ENCODE measurements around the gene OCLN. TPM values are rescaled to one million over a fixed set of nuclear protein-coding genes. Genes with fewer than 3 reads are reported as not detected.
"Not testable (repeated sequence)": the region's sequence is repeated elsewhere in the genome, so short reads cannot be mapped to it uniquely, and the experiment has no call there.

Gene OCLN
- total RNA-seq, 1 donor: 3.0 TPM

GRCh38 chr5:69559908-69560330 is 67.3 kb downstream of the OCLN start, which contains the start of gene GTF2H2C:
TSS of gene GTF2H2C (plus strand) at chr5:69560191. CDS start at chr5:69565133, 4,942 bp downstream.
- H3K4me3 ChIP-seq (ENCODE audit: low read depth, low read length): peak within 1 kb of the TSS; percentile 57
- peak; percentile 32 for TF ChIP-seq CTCF (IDR thresholded peaks at IDR 0.05; ENCODE audit: insufficient read depth, low read length)
- DNase-seq (ENCODE audit: low read depth): peak; percentile 65

GRCh38 chr5:69560587-69561431 is 68.2 kb downstream of the OCLN start:
- H3K4me3 ChIP-seq (ENCODE audit: low read depth, low read length): peak overlapping the region; percentile 51
- not testable (repeated sequence) for DNase-seq (ENCODE audit: low read depth)

- DNase-seq (ENCODE audit: low read depth); H3K4me3 ChIP-seq (ENCODE audit: low read depth, low read length): not testable (repeated sequence)
Measured at GRCh38 chr5:69566172-69566571, 73.6 kb downstream of the OCLN start.

GRCh38 chr5:69568072-69568471 is 75.5 kb downstream of the OCLN start:
- not testable (repeated sequence) for H3K4me3 ChIP-seq (ENCODE audit: low read depth, low read length); DNase-seq (ENCODE audit: low read depth)

- DNase-seq (ENCODE audit: low read depth); H3K4me3 ChIP-seq (ENCODE audit: low read depth, low read length): not testable (repeated sequence)
Measured at GRCh38 chr5:69583356-69583755, 90.8 kb downstream of the OCLN start.

- not testable (repeated sequence) for DNase-seq (ENCODE audit: low read depth); H3K4me3 ChIP-seq (ENCODE audit: low read depth, low read length)
Measured at GRCh38 chr5:69596114-69596840, 103.7 kb downstream of the OCLN start.

- not testable (repeated sequence) for H3K4me3 ChIP-seq (ENCODE audit: low read depth, low read length); DNase-seq (ENCODE audit: low read depth)
Measured at GRCh38 chr5:69601947-69602346, 109.4 kb downstream of the OCLN start.

- H3K4me3 ChIP-seq (ENCODE audit: low read depth, low read length); DNase-seq (ENCODE audit: low read depth): not testable (repeated sequence)
Measured at GRCh38 chr5:69606839-69607238, 114.2 kb downstream of the OCLN start.

Small RNA genes within 50 kb of the gene (small RNA-seq; reads per million reads assigned to genes)
- gene RN7SL616P: not detected
- not detected for gene RNU6-724P
- gene RPS27P14: not detected

Other genes starting within 250 kb of the OCLN start
- 8.8 and 9.6 TPM in 2 replicates for gene CCDC125, start 160.0 kb upstream of the OCLN start, total RNA-seq (ENCODE audit: low replicate concordance)
- gene AK6, start 123.3 kb upstream of the OCLN start, total RNA-seq (ENCODE audit: low replicate concordance): 47.3 and 55.2 TPM in 2 replicates
- 29.3 and 86.2 TPM in 2 replicates for gene TAF9, start 123.3 kb upstream of the OCLN start, total RNA-seq (ENCODE audit: low replicate concordance)
- gene RAD17, start 123.0 kb upstream of the OCLN start, total RNA-seq (ENCODE audit: low replicate concordance): 26.1 and 28.6 TPM in 2 replicates
- gene MARVELD2, start 77.7 kb upstream of the OCLN start, total RNA-seq (ENCODE audit: low replicate concordance): 0.63 and 0.65 TPM in 2 replicates
- gene GTF2H2C, start 67.4 kb downstream of the OCLN start, total RNA-seq (ENCODE audit: low replicate concordance): 53.8 and 67.9 TPM in 2 replicates

Data from fibroblast of the aortic adventitia (primary cell).